DLD1 (cell line): ENCODE data around the gene NDUFAF8.
"Not testable (repeated sequence)": the region's sequence is repeated elsewhere in the genome, so short reads cannot be mapped to it uniquely, and the experiment has no call there.

Source experiments
- in situ Hi-C: cut with HindIII; loops from 2 replicates; pipeline ENCODE4 v1.10.0; 2017; ENCODE audit warnings: low sequenced_read_pairs

Gene NDUFAF8

DNA sequence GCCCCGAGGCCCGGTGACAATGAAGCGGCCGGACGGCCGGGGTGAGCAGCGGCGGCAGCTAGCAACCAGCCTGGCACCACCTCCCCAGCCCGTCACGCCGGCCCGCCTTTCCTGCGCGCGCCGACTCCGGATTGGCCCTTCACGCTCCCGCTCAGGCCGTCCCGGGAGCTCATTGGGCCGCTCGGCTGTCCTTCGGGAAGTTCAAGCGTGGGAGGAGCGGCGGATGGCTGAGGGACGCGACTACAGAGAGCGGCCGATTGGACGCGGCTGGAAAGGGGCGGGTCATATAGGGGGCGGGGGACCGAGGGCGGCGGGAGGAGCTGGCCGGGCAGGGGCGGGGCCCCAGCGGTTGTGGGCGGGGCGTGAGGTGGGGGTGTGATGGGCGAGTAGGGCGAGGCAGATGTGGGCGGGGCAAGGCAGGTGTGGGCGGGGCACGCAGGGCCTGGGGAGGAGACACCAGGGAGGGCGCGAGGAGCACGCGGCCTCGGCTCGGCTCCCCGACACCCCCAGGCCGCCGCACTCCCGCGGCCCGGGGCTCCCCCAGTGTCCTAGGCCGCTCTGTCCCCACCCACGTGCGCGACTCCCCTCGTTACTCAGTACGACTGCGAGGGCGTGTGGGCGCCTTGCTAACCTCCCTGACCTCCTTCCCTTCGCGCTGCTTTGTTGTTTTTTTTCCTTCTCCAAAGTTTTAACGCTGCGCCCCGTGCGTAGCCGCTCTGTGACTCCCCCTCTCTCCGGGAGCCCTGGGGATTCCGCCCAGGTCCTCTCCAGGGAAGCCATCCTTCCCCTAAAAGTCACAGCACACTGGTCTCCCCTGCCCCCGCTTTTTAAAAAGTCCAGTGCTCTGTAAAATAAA is 16.0 kb upstream of the NDUFAF8 start, which contains the start of gene CEP131:
Gene CEP131 (minus strand): TSS at position 60 of the 856 bp plus-strand sequence. CDS start 2,909 bp downstream, outside the sequence.
- in situ Hi-C loops, result no loop called here

DNA sequence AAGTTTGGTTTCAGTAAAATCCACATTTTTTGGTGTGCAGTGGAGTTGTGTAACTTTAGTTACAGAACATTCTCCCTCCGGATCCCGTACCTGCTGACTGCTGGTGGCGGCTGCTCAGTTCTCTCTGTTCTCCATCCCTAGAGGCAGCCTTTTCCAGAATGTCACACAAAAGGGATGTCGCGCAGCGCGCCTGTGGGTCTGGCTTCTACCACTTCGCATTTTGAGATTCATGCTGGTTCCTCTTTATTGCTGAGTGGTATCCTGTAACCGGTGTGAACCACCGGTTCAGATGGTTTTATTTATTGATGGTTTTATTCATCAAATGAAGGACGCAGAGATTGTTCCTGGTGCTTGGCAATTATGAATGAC is 15.4 kb upstream of the NDUFAF8 start:
- in situ Hi-C loops, result no loop called here

DNA sequence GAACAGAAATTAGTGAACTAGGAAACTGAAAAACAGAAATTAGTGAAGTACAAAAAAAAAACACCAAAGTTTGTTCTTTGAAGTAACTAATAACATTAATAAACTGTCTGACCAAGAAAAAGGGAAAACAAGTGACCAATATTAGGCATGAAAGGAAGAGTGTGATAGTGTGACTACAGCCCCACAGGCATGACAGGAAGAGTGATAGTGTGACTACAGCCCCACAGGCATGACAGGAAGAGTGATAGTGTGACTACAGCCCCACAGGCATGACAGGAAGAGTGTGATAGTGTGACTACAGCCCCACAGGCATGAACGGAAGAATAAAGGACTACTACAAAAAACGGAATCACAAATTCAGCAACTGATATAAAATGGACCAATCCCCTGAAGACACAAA is 11.5 kb upstream of the NDUFAF8 start:
- in situ Hi-C loops, result not testable (repeated sequence)

DNA sequence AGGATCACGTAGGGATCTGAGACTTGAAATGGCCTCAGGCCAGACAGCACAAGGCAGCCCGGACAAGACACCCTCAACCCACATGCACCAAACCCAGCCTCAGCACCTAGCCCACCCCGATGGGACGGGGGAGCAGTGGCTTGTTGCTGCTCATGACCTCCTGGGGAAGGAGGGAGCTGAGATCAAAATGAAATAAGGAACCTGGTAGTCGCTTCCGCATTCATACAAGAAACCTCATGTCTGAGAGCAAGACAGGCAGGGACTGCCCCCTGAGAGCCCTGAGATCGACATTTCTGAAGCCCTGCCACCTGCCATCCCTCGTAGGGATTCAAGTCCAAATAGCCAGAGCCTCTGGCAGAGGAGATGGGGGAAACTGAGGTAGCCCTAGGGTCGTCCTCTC is 10.7 kb upstream of the NDUFAF8 start:
- in situ Hi-C loops, result no loop called here

DNA sequence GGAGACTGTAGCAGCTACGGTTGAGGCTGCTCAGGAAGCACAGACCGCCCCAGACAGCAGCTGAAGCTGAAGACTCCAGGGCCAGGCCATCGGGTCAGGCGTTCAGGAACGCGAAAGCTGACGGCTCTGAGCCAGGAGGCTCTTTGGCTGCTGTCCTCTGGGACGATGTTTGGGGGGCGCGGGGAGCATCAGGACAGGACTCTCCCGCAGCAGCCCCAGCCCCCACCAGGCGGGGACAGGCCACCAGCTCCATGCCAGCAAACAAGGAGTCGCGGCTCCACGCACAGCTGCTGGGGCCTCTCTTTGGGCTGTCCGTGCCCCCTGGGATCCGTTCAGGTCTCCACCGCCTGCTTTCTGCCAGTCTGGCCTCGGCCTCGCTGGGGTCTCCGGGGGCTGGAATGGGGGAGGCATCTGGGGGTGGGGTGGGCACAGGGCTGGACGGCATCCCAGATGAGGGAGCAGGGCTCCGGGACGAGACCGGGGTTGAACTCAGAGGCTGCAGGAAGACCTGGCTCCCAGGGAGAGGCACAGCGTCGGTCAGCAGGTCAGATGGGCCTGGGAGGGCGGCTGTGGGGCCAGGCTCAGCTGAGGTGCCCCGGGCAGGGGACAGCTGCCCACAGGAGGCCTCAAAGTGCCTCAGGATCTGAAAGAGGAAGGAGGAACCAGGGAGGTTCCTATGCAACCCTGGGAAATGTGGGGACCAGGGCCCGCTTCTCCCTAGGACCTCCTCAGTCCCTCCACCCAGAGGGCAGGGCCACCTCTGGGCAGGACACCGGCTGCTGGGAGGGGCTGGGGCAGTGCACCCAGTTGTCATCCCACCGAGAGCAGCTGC is 10.1 kb upstream of the NDUFAF8 start:
- in situ Hi-C loops, result no loop called here

DNA sequence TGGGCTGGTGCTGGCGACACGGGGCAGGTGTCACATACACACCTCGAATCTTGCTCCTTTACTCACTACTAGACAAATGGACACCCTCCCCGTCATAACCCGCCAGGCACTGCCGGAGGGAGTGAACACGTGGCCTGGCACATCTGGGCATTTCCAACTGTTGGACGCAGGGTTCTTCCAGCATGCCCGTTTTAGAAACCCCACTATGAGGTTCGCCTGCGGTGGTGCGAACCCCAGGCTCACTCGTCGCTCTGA is 9.5 kb upstream of the NDUFAF8 start:
- in situ Hi-C loops, result no loop called here

DNA sequence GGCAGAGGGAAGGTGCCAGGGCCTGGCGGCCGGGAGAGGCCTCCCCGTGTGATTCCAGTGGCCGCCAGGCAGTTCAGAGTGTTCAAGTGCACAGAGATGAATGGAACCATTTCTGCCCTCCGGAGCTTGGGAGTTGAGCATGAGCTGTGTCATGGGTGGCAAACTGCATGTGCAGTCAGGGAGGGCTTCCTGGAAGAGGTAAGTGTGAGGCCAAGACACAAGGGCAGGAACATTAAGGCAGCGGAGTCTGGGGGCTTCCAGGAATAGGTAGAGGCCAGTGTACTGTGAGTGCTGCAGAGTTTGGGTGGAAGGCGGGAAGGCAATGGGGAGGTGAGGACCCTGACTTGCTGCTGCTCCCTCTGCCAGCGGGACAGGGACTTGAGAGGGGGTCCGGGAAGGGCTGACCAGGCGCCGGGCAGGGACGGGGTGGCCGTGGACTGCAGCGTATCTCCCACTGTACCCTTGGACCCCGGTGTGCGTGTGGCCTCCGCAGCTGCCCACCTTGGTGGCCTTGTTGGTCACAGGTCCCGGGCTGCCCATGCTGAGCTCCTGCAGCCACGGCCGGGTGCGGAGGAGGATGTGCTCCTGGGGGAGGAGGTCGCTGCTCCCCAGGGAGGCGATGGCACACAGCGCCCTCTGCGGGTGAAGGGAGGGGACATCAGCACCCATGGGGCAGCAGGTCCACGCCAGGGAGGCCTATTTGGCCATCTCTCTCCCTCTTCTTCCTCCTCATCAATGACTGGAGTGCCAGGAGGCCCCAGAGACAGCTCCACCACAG is 8.9 kb upstream of the NDUFAF8 start:
- in situ Hi-C loops, result no loop called here

DNA sequence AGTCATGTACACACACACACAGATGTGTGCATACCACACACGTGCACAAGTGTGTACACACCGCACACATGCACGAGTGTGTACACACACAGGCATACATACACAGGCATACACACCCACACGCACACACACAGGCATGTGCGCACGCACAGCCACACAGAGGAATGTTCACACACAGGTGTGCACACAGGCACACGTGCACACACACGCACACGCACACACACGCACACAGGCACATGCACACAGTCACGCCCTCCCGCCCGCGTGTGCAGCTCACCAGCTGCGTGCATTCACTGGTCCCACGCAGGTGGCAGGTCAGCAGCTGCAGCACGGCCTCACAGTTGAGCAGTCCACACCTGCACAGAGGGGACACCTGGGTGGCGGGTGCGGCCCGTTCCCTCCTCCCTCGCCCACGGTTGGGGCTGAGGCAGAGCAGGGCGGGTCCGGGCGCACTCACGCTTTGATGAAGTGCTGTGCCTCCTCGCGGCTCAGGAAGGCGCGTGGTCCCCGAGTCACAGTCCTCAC is 7.9 kb upstream of the NDUFAF8 start:
- in situ Hi-C loops, result no loop called here

DNA sequence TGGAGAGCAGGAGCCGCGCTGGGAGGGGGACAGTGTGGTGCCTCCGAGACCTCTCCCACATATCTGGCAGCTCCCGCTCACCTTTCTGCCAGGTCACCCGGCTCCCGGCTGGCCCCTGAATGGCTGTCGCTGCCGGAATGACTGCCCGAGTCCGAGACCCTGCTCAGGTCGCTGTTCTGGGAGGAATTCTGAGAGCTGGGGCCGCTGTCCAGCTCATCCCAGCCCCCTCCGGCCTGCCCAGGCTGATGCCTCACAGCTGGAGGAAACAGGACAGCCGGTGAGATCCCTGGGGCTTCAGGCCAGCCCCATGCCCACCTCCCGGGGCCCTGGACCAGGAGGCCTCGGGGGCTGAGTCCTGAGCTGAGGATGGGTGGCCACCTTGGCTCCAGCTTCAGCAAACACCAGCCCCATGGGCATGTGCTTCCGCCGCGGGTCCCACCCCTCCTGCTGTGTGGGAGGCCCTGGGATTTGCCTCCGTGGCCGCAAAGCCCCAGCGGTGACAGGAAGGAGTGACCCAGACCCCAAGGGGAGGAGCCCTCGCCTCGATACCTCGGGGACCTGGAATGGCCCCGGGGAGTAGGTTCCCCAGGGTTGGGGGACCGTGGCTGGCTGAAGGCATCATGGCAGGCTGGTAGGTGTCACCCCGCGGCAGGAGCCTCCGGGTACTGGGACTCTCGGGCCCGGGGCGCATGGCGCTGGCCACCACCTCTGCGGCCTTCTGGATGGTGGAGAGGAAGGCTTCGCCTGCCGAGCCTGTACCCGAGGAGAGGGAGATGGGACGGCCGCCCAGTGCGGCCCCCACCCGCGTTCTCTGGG is 7.1 kb upstream of the NDUFAF8 start:
- in situ Hi-C loops, result no loop called here

DNA sequence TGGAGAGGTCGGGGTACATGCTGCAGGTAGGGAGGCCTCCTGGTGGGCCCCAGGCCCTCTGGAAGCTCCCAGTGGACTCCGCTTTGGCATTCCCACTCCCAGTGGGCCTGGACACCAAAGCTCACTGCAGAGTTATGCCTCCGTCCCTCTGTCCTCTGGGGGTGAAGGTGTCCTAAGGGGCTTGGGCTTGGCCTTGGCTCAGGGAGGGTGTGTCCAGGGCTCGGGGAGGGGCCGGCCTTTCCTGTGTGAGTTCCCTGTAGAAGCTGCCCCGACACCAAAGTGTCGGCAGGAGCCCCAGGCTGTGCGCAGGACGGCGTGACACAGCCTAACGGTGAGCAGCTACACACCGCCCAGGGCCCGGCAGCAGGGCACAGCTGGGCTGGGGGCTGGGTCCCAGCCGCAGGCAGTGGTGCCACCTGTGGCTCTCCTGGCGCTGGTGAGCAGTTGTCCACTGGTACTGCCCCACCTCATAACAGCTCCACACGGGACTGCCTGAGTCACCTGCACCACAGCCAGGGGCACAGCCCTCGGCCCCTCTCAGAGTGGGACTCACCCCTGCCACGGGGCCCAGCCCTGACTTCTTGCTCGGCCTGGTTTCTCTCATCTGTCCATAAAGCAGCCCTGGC is 6.4 kb upstream of the NDUFAF8 start:
- in situ Hi-C loops, result no loop called here

DNA sequence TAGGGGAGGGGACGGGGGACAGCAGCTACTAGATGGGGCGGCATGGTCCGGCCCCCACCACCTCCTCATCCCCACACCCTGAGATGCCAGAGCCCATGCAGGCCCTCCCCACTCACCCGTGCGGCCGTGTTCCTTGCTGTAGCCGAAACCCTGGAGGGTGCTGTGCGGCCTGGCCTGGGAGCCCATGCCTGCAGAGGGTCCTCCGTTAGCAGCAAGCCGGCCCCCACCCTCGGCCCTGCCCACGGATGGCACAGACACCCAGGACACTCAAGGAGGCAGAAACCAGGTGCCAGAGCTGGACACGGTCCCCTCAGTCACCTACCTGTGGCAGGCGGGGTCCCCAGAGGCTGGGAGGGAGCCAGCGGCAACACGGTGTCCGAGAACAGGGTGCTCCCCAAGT is 5.8 kb upstream of the NDUFAF8 start:
- in situ Hi-C loops, result no loop called here

DNA sequence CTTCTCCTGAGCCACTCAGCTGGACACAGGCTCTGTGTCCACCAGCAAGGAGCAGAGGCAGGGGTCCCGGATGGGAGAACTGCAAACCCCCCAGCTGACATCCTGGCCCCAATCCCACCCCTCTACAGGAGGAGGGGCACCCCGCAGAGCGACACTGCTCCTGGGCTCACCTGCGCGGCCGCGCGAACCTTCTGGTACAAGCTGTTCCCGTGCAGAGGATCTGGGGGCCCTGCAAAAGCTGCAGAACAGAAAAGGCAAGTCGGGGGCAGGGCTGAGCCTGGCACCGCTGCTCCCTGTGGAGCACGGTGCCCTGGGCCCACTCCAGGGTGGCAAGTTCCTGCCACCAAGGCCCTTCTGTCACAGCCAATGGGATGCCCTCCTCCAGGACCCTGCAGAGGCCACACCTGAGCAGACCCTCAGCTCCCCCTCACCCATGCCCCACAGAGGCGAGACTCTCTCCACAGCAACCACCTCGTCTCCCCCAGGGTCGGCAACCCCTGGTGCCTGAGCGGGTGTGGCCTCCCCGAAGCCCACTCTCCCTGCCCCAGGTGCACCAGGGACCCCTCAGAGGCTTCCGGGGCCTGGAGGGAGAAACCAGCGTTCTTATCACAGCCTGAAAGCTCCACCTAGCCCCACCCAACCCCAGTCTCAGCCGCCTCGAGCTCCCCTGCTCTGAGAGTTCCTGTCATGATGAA is 5.2 kb upstream of the NDUFAF8 start:
- in situ Hi-C loops, result no loop called here

DNA sequence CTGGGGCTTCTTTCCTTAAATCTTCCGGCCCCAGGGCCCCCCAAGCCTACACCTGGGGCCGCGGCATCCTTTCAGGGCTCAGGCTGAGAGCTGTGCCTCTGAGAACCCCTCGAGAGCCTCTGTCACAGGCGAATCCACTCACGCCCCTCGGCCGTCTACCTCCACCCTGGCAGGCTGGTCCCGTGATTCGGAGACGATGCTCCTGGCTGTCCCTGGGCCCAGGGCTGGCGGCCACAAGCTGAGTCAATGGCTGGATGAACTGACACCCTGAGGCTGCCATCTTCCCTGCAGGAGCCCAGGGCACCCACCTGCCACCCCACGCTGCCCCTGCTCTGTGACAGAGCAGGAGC is 4.6 kb upstream of the NDUFAF8 start:
- in situ Hi-C loops, result no loop called here

DNA sequence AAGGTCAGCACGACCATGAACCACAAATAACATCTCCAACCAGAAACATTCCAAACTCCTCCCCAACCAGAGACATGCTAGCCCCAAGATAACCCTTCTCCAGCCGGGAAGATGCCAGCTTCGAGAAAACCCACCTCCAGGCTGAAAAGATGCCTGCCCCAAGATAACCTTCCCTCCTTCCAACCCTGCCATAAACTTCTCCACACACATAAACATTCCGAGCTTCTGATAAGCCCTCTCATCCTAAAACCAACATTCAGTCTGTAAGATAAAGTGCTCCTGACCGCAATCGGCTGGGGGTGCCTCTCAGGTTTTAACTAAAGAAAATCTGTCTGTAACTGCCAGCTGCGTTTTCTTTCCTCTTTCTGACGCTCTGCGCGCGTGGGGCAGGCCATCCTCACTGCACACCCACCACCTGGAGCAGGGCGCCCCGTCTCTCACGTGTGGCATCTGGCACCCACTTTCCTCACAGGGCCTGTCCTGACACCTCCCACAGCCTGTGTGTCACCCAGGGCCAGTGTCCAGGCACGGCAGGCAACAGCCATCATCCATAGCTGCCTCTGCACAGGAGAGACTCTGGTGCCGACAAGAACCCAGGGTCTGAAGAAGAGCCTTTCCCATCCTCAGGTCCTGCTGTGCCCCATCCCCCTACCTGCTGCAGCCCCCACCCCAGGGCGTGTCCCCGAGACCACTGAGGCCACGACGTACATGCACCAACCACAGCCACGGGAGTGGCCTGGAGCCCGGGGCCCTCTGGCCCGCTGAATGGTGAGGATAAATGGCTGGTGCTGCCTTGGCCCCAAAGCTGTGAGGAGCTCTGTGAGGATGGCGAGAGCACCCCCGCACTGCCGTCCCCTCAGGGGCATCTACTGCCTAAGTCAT is 3.9 kb upstream of the NDUFAF8 start:
- in situ Hi-C loops, result no loop called here

DNA sequence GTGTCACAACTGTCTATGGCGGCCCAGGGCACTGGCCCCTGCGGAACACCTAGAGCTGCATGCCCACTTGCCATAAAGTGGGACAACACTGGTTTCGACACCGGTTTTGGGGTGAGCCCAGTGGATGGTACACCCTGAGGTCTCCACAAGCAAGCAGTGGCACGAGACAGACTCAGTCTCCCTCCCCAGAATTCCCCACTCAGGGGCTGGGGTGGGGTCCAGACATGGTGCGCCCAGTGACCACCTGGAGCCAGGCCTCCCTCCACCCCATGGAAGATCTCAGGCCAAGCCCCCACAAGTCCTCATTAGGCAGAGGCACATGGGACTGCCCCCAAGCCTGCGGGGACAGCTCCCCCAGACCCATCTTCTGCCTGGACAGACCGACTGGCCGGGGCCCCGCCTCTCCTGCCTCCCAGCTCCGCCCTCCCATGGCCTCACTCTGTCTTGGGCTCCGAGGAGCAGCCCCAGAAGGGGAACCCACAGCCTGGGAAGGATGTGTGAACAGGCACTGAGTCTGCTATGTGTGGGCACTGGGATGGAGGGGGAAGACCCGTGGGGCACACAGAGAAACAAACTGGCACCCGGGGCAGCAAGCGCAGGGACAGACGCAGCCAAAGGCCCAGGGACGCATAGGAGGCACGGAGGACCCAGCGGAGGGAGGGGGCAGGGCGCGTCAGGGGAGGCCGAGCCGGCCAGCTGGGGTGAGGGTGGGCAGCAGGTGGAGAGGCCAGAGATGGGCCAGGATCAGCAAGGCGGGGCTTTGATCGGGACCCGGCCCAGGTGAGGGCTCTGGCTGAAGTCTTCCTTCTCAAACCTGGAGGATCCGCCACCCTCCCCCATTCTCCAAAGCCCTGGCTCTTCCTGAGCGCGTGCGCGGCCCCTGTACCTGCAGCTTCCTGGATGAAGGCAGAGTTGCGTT is 3.0 kb upstream of the NDUFAF8 start:
- in situ Hi-C loops, result no loop called here

DNA sequence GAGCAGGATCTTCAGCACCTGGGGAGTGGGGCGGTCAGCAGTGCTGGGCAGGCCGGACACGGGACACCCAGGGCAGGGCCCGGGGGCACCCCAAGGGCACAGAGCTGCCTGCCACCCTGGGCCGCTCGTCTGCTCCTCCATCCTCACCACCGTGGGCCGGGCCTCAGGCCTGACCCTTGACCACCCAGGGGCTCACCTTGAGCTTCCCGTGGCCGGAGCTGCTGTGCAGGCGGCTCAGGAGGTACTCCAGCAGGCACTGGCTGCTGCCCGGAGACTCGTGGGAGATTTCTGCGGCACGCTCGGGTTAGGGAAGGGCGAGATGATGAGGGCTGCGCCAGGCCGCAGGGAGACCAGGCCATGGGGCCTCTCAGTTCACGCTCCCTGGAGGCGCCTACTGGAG is 2.3 kb upstream of the NDUFAF8 start:
- in situ Hi-C loops, result no loop called here
